ENCODE data around the gene GABRR1. TPM values are rescaled to one million over a fixed set of nuclear protein-coding genes. Genes with fewer than 3 reads are reported as not detected.

The GABRR1 gene
- total RNA-seq, 1 experiment from 2014 or later, result not detected

- TF ChIP-seq SIN3A (IDR thresholded peaks at IDR 0.05; ENCODE audit: low read depth), result no peak
- no peak for TF ChIP-seq ELF1 (IDR thresholded peaks at IDR 0.05; ENCODE audit: borderline replicate concordance, low read depth)
- no peak for TF ChIP-seq ZFX (IDR thresholded peaks at IDR 0.05)
- TF ChIP-seq REST (IDR thresholded peaks at IDR 0.05; ENCODE audit: low read depth), result no peak
- no peak for TF ChIP-seq JUND (IDR thresholded peaks at IDR 0.05)
- no peak for TF ChIP-seq TCF7L2 (IDR thresholded peaks at IDR 0.05; ENCODE audit: borderline replicate concordance, extremely low read depth, insufficient read depth, insufficient read length)
- no peak for TF ChIP-seq POLR2A (IDR thresholded peaks at IDR 0.05; ENCODE audit: borderline replicate concordance, extremely low read depth, insufficient read depth, insufficient read length)
- no peak for TF ChIP-seq SP1 (IDR thresholded peaks at IDR 0.05; ENCODE audit: low read depth)
- no peak for TF ChIP-seq POLR2AphosphoS5 (IDR thresholded peaks at IDR 0.05; ENCODE audit: low read depth, low read length)
- no peak for TF ChIP-seq RAD21 (IDR thresholded peaks at IDR 0.05; ENCODE audit: low read depth)
- no peak for TF ChIP-seq EZH2 (IDR thresholded peaks at IDR 0.05)
- TF ChIP-seq EZH2phosphoT487 (IDR thresholded peaks at IDR 0.05; ENCODE audit: borderline replicate concordance), result no peak
- TF ChIP-seq, protein P1, sequence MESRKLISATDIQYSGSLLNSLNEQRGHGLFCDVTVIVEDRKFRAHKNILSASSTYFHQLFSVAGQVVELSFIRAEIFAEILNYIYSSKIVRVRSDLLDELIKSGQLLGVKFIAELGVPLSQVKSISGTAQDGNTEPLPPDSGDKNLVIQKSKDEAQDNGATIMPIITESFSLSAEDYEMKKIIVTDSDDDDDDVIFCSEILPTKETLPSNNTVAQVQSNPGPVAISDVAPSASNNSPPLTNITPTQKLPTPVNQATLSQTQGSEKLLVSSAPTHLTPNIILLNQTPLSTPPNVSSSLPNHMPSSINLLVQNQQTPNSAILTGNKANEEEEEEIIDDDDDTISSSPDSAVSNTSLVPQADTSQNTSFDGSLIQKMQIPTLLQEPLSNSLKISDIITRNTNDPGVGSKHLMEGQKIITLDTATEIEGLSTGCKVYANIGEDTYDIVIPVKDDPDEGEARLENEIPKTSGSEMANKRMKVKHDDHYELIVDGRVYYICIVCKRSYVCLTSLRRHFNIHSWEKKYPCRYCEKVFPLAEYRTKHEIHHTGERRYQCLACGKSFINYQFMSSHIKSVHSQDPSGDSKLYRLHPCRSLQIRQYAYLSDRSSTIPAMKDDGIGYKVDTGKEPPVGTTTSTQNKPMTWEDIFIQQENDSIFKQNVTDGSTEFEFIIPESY (IDR thresholded peaks at IDR 0.05; ENCODE audit: extremely low read depth, insufficient replicate concordance, low read length), result no peak
- no peak for TF ChIP-seq CEBPB (IDR thresholded peaks at IDR 0.05; ENCODE audit: low read depth)
- TF ChIP-seq SRF (IDR thresholded peaks at IDR 0.05; ENCODE audit: low read depth), result no peak
- TF ChIP-seq FOSL1 (IDR thresholded peaks at IDR 0.05; ENCODE audit: low read depth), result no peak
- TF ChIP-seq, protein P2, sequence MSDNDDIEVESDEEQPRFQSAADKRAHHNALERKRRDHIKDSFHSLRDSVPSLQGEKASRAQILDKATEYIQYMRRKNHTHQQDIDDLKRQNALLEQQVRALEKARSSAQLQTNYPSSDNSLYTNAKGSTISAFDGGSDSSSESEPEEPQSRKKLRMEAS (IDR thresholded peaks at IDR 0.05), result no peak
- BruUV-seq (replicated peaks), result no TSS peak
- CTCF ChIA-PET, result no interaction called here
- H3K79me2 ChIP-seq (ENCODE audit: insufficient read depth, low read length), result no peaks in the 10 kb centered on the region
- no peak overlapping the region for H3K27ac ChIP-seq (ENCODE audit: low read depth, low read length)
- no peaks in the 10 kb centered on the region for H3K9me2 ChIP-seq (ENCODE audit: insufficient read depth)
- H3K36me3 ChIP-seq (ENCODE audit: control insufficient read depth in 1 of 2, insufficient read depth in 2 of 2, low read length in 2 of 2), result no peaks in the 10 kb centered on the region
- H3K9ac ChIP-seq (ENCODE audit: low read length), result no peak overlapping the region
- POLR2A ChIA-PET, result no interaction called here
- no peaks in the 10 kb centered on the region for H3K4me1 ChIP-seq (ENCODE audit: control insufficient read depth in 1 of 2, insufficient read depth in 2 of 2, low read length in 2 of 2)
- H3K9me3 ChIP-seq (ENCODE audit: control insufficient read depth in 1 of 2, insufficient read depth in 1 of 2, low read depth in 1 of 2, low read length in 2 of 2), result no peaks in the 10 kb centered on the region
- H4K20me1 ChIP-seq (ENCODE audit: insufficient read depth), result no peaks in the 10 kb centered on the region
- H3K27me3 ChIP-seq (ENCODE audit: insufficient read depth, low read length), result no peaks in the 10 kb centered on the region
- no peak overlapping the region for H2AFZ ChIP-seq (ENCODE audit: low read depth, low read length, poor library complexity, severe bottlenecking)
- H3K4me3 ChIP-seq (replicated peaks in 1 of 2; ENCODE audit: low read depth in 1 of 2, low read length in 2 of 2), result no peak overlapping the region
- RAD21 ChIA-PET (ENCODE audit: low non-redundant PET in 1 of 2, low total read pairs in 2 of 2, uncharacterized antibody in 2 of 2, unreplicated experiment in 2 of 2), result no interaction called here
- intact Hi-C loops (cut with micrococcal nuclease), result no loop called here
- DNase-seq (ENCODE audit: low read depth, low spot score) (no peak), ATAC-seq (no peak)
- H3K4me2 ChIP-seq (ENCODE audit: low read length), result no peak overlapping the region
Measured at GRCh38 chr6:89173634-89174033, 43.5 kb downstream of the GABRR1 start.

Measured in HCT116 (cell line).